ENCODE results near the gene SULT2B1.

SULT2B1 gene

DNA sequence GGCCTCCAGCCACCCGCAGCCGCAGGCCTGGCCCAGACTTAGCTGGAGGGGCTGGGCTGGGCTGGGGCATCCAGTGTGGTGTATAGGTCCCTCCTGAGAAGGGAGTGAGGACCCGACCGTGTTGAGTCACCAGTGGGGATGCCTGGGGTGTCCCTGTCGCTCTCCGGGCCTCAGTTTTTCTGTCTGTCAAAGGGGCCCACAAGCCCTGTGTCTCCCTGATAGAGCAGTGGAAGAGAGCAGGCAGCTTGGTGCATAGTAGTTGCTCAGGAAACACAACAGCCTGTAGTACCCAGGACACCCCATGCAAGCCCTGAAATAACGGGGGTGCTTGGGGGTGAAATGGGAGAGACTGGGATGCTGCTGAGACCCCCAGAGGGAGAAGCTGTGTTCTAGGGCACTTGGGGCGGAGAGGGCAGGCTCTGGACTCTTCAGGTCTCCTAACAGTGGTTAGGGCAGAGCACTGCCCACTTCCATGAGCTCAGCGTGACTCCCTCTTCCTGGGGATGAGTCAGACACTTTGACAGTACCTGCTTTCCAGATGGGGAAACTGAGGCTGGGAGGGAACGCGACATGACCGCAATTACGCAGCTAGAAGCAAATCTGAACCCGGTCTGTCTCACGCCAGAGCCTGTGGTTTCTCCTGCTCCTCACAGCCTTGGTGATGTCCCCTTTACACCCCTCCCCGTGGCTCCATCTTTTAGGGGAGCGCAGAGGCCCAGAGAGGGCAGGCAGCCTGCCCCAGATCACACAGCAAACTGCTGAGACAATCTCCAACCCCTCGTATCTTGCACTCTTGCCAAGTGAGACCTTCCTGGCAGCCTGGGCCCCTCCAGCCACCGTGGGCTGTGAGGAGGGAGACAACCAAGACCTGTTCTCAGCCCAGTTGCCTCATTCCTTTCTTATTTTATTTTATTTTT is 692 bp downstream of the SULT2B1 start:
- peaks cover 6% of the 10 kb centered on the region for H3K4me1 ChIP-seq (ENCODE audit: insufficient read depth, insufficient read length)
- no peaks in the 10 kb centered on the region for H3K9me3 ChIP-seq (ENCODE audit: insufficient read depth, low read length)
- no peak overlapping the region for H3K9ac ChIP-seq (ENCODE audit: insufficient read length, low read depth)
- H3K27me3 ChIP-seq (ENCODE audit: insufficient read depth, insufficient read length) = no peaks in the 10 kb centered on the region
- no peak for DNase-seq (ENCODE audit: low read depth, low spot score)
- no peak overlapping the region for H3K4me3 ChIP-seq (ENCODE audit: insufficient read length, low read depth)
- no peaks in the 10 kb centered on the region for H3K36me3 ChIP-seq (ENCODE audit: insufficient read depth, insufficient read length, low read length)
- TF ChIP-seq SUZ12 (IDR thresholded peaks at IDR 0.05; ENCODE audit: extremely low read depth, insufficient read depth, insufficient read length) (no peak), ZNF274 (IDR thresholded peaks at IDR 0.05; ENCODE audit: low read depth, low read length) (no peak), YY1 (IDR thresholded peaks at IDR 0.05; ENCODE audit: insufficient read depth, insufficient read length) (no peak)

DNA sequence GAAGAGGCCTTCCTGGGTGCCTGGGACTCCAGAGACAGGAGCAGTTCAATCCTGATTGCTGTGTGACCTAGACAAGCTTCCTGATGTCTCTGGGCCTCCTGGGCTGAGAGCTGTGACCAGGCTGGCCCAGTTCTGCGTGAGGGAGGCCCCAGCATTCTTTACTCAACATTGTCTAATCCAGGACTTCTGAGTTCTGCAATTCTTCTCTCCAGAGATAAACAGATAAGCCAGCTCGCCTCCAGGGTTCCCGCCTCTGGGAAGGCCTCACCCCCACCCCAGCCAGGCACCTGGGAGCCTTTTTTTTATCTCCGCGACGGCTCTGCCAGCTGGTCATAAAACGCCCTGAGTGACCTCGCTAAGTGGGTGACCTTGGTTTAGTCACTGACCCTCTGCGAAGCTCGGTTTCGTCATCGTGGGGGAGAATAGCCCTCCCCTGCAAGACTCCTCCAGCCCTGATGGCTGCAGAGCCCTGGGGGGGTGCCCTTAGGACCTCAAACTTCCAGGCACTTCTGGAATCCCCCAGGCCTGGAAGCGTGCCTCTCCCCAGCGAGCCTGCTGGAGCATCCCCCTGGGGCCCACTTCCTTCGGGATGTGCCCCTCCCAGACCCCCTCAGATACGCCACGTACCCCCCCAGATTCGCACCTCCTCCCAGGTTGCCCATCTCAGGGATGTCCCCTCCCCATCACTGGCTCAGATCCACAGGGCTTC is 1.9 kb downstream of the SULT2B1 start:
- DNase-seq (ENCODE audit: low read depth, low spot score) = no peak
- no peaks in the 10 kb centered on the region for H3K36me3 ChIP-seq (ENCODE audit: insufficient read depth, insufficient read length, low read length)
- H3K9ac ChIP-seq (ENCODE audit: insufficient read length, low read depth) = peak overlapping the region; percentile 74

DNA sequence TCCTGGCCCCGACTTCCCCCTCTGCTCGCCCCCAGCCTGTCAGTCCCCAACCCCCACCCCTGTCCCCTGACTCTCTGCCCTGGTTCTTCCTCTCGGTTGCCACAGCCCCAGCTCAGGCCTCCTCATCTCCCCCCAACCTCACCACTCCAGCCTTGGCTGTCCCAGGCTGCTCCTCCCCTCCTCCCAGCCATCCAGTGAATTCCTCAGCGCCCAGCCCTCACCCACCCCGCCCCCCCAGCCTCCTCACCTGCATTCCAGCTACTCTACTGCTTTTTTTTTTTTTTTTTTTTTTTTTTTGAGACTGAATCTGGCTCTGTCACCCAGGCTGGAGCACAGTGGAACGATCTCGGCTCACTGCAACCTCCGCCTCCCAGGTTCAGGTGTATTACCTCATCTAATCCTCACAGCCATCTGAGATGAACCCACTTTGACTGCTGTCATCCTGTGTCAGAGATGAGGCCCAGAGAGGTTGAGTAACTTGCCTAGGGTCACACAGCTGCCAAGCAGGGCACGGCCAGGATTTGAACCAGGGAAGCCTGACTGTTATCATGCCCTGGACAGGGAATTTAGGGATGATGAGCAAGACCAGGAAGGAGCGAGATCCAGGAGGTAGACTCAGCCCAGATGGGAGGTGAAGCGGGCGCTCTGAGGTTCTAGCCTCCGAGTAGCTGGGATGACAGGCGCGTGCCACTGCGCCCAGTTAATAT is 2.6 kb downstream of the SULT2B1 start:
- DNase-seq (ENCODE audit: low read depth, low spot score) = peak; percentile 89
- no peaks in the 10 kb centered on the region for H3K36me3 ChIP-seq (ENCODE audit: insufficient read depth, insufficient read length, low read length)
- H3K9ac ChIP-seq (ENCODE audit: insufficient read length, low read depth) = peak overlapping the region; percentile 74
- H3K4me3 ChIP-seq (ENCODE audit: insufficient read length, low read depth) = peak overlapping the region; percentile 21
- H3K9me3 ChIP-seq (ENCODE audit: insufficient read depth, low read length) = no peaks in the 10 kb centered on the region
- peaks cover 6% of the 10 kb centered on the region for H3K4me1 ChIP-seq (ENCODE audit: insufficient read depth, insufficient read length)
- TF ChIP-seq SUZ12 (IDR thresholded peaks at IDR 0.05; ENCODE audit: extremely low read depth, insufficient read depth, insufficient read length) = no peak
- H3K27me3 ChIP-seq (ENCODE audit: insufficient read depth, insufficient read length) = no peaks in the 10 kb centered on the region

More for the DNA sequence above, 1.9 kb downstream of the SULT2B1 start:
- TF ChIP-seq SUZ12 (IDR thresholded peaks at IDR 0.05; ENCODE audit: extremely low read depth, insufficient read depth, insufficient read length) = no peak
- no peak for TF ChIP-seq YY1 (IDR thresholded peaks at IDR 0.05; ENCODE audit: insufficient read depth, insufficient read length)
- TF ChIP-seq ZNF274 (IDR thresholded peaks at IDR 0.05; ENCODE audit: low read depth, low read length) = no peak
- H3K4me1 ChIP-seq (ENCODE audit: insufficient read depth, insufficient read length) = peaks cover 6% of the 10 kb centered on the region
- no peaks in the 10 kb centered on the region for H3K27me3 ChIP-seq (ENCODE audit: insufficient read depth, insufficient read length)
- H3K9me3 ChIP-seq (ENCODE audit: insufficient read depth, low read length) = no peaks in the 10 kb centered on the region
- peak overlapping the region; percentile 21 for H3K4me3 ChIP-seq (ENCODE audit: insufficient read length, low read depth)

DNA sequence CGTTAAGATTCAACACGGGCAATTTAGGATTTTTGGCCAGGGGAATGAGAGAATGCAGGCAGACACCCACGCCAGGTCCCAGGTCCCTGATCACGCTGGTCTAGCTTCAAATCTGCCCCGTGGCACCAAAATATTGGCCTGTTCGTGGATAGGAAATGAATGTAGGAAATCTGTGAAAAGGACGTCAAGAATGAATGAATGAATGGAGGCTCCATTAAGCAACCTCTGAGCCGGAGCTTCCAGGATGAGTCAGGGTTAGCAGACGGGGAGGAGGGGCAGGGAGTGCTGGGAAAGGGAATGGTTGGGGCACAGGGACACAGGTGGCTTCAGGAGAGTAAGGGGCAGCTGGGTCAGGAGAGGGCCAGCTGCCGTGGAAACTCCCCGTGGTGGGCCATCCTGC is 4.2 kb downstream of the SULT2B1 start:
- Histone ChIP-seq H3K36me3 (ENCODE audit: insufficient read depth, insufficient read length, low read length) (no peaks in the 10 kb centered on the region), H3K4me1 (ENCODE audit: insufficient read depth, insufficient read length) (peaks cover 4% of the 10 kb centered on the region), H3K9me3 (ENCODE audit: insufficient read depth, low read length) (no peaks in the 10 kb centered on the region), H3K27me3 (ENCODE audit: insufficient read depth, insufficient read length) (no peaks in the 10 kb centered on the region), H3K9ac (ENCODE audit: insufficient read length, low read depth) (peak overlapping the region; percentile 67), H3K4me3 (ENCODE audit: insufficient read length, low read depth) (no peak overlapping the region)
- TF ChIP-seq YY1 (IDR thresholded peaks at IDR 0.05; ENCODE audit: insufficient read depth, insufficient read length) = no peak
- no peak for TF ChIP-seq ZNF274 (IDR thresholded peaks at IDR 0.05; ENCODE audit: low read depth, low read length)
- TF ChIP-seq SUZ12 (IDR thresholded peaks at IDR 0.05; ENCODE audit: extremely low read depth, insufficient read depth, insufficient read length) = no peak
- DNase-seq (ENCODE audit: low read depth, low spot score) = no peak

DNA sequence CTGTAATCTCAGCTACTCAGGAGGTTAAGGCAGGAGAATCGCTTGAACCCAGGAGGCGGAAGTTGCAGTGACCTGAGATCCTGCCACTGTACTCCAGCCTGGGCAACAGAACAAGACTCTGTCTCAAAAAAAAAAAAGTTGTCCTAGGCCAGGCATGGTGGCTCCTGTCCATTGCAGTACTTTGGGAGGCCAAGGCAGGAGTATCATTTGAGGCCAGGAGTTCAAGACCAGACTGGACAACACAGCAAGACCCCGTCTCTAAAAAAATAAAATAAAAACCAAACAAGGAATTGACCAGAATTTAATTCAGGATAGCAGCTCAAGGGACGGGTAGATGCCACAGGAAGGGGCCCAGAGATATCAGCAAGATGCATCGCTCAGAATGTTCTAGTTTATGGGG is 4.9 kb downstream of the SULT2B1 start:
- no peak for DNase-seq (ENCODE audit: low read depth, low spot score)
- Histone ChIP-seq H3K4me1 (ENCODE audit: insufficient read depth, insufficient read length) (peaks cover 4% of the 10 kb centered on the region), H3K9me3 (ENCODE audit: insufficient read depth, low read length) (no peaks in the 10 kb centered on the region), H3K27me3 (ENCODE audit: insufficient read depth, insufficient read length) (no peaks in the 10 kb centered on the region), H3K4me3 (ENCODE audit: insufficient read length, low read depth) (no peak overlapping the region), H3K9ac (ENCODE audit: insufficient read length, low read depth) (no peak overlapping the region), H3K36me3 (ENCODE audit: insufficient read depth, insufficient read length, low read length) (no peaks in the 10 kb centered on the region)
- no peak for TF ChIP-seq ZNF274 (IDR thresholded peaks at IDR 0.05; ENCODE audit: low read depth, low read length)
- TF ChIP-seq SUZ12 (IDR thresholded peaks at IDR 0.05; ENCODE audit: extremely low read depth, insufficient read depth, insufficient read length) = no peak
- no peak for TF ChIP-seq YY1 (IDR thresholded peaks at IDR 0.05; ENCODE audit: insufficient read depth, insufficient read length)

DNA sequence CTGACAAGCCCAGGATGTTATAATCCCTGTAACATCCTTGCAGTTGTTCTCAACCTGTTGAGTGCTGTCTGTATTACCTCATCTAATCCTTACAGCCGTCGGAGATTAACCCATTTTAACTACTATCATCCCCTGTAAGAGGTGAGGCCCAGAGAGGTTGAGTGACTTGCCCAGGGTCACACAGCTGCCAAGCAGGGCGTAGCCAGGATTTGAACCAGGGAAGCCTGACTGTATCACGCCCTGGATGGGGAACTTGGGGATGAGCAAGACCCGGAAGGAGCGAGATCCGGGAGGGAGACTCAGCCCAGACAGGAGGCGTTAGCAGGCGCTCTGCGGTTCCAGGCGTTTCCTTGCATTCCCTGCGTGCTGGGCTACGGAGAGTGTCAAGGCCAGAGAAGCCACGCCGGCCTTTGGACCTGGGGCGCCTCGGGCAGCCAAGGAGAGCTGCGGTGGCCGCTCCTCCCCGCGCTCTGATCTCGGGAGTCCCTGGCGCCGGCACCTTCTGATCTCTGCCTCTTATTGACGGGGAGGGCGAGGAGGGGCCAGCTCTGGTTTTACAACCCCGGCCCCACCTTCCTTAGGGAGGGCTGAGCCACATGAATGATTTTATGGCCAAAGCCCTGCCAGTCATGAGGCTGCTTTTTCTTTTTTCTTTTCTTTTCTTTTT is 6.2 kb downstream of the SULT2B1 start:
- H3K9ac ChIP-seq (ENCODE audit: insufficient read length, low read depth) = peak overlapping the region; percentile 8
- DNase-seq (ENCODE audit: low read depth, low spot score) = no peak
- H3K4me3 ChIP-seq (ENCODE audit: insufficient read length, low read depth) = no peak overlapping the region
- no peak for TF ChIP-seq SUZ12 (IDR thresholded peaks at IDR 0.05; ENCODE audit: extremely low read depth, insufficient read depth, insufficient read length)
- TF ChIP-seq ZNF274 (IDR thresholded peaks at IDR 0.05; ENCODE audit: low read depth, low read length) = no peak
- TF ChIP-seq YY1 (IDR thresholded peaks at IDR 0.05; ENCODE audit: insufficient read depth, insufficient read length) = no peak
- no peaks in the 10 kb centered on the region for H3K36me3 ChIP-seq (ENCODE audit: insufficient read depth, insufficient read length, low read length)
- no peaks in the 10 kb centered on the region for H3K4me1 ChIP-seq (ENCODE audit: insufficient read depth, insufficient read length)
- H3K9me3 ChIP-seq (ENCODE audit: insufficient read depth, low read length) = no peaks in the 10 kb centered on the region
- H3K27me3 ChIP-seq (ENCODE audit: insufficient read depth, insufficient read length) = no peaks in the 10 kb centered on the region
